ENCODE results near the gene PCBP2. TPM values are rescaled to one million over a fixed set of nuclear protein-coding genes. Genes with fewer than 3 reads are reported as not detected.

PCBP2 gene
- total and polyA plus RNA-seq, 2 of the 4 experiments (the other 2 are of a cell fraction) = 190 to 586 TPM

DNA sequence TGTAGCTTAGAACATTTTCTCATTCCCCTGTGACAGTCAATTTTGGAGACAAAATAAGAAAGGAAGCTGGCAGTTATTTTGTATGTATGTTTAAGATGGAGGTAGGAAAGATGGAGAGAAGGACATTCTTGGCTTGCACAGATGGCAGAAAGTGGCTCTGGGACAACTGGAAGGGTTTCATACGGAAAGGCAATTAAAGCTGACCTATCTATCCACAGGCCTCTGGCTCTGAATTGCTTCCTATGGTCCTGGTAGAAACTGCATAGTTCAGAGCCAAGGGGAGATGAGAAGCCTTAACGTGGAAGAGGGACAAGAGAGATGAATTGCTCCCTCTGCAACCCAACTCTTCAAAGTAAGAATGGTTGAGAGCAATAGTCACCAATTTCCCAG is 63.4 kb downstream of the PCBP2 start:
- Histone ChIP-seq H2AK5ac (ENCODE audit: low read depth, low read length) (no peak overlapping the region), H2BK15ac (ENCODE audit: low read depth, low read length) (no peak overlapping the region), H3K14ac (replicated peaks; ENCODE audit: low read depth, low read length) (no peak overlapping the region), H3K9me1 (ENCODE audit: insufficient read depth, low read length) (no peaks in the 10 kb centered on the region), H3K27me3 (ENCODE audit: control insufficient read depth, insufficient read depth, low read length) (no peaks in the 10 kb centered on the region), H2AFZ (replicated peaks; ENCODE audit: low read length, poor library complexity) (no peak overlapping the region), H2AK9ac (replicated peaks; ENCODE audit: low read depth, low read length, poor library complexity) (no peak overlapping the region), H3K18ac (ENCODE audit: low read depth, low read length) (no peak overlapping the region), H2BK5ac (ENCODE audit: low read depth, low read length, poor library complexity, severe bottlenecking) (no peak overlapping the region), H4K5ac (ENCODE audit: low read depth, low read length) (no peak overlapping the region), H2BK20ac (ENCODE audit: low read depth, low read length) (no peak overlapping the region), H3K56ac (ENCODE audit: extremely low read depth, insufficient read depth, low read length) (no peak overlapping the region), H3K4me2 (ENCODE audit: low read depth, low read length) (no peak overlapping the region), H3K36me3 (ENCODE audit: control insufficient read depth, insufficient read depth, low read length) (peaks cover 52% of the 10 kb centered on the region), H3K4me3 (ENCODE audit: insufficient read depth, low read depth, low read length) (no peak overlapping the region), H4K8ac (ENCODE audit: low read depth in 2 of 2, low read length in 2 of 2) (no peak overlapping the region), H3K23ac (ENCODE audit: low read depth, low read length) (no peak overlapping the region), H3K27ac (ENCODE audit: insufficient read depth, low read length) (no peak overlapping the region), H3K9ac (ENCODE audit: low read depth, low read length) (no peak overlapping the region), H2BK120ac (ENCODE audit: low read depth, low read length) (no peak overlapping the region), H4K20me1 (ENCODE audit: insufficient read depth, low read length) (no peaks in the 10 kb centered on the region), H3K79me1 (ENCODE audit: low read depth in 1 of 2, low read length in 2 of 2) (no peaks in the 10 kb centered on the region), H4K91ac (ENCODE audit: insufficient read depth, low read depth, low read length) (no peak overlapping the region), H3K4ac (ENCODE audit: low read depth, low read length) (no peak overlapping the region), H3K4me1 (ENCODE audit: control insufficient read depth, insufficient read depth, low read length) (no peaks in the 10 kb centered on the region), H3K9me3 (ENCODE audit: control insufficient read depth, insufficient read depth, low read length) (no peaks in the 10 kb centered on the region)
- DNase-seq (no peak), ATAC-seq (ENCODE audit: low read depth) (no peak)
- dilution Hi-C loops (cut with HindIII; ENCODE audit: low sequenced_read_pairs, unreplicated experiment) = no loop called here
- in situ Hi-C loops (cut with MboI; ENCODE audit: low sequenced_read_pairs) = loop anchor here (10.0 kb wide), 1 partner anchor 300 kb away; no protein-coding TSS in a partner anchor
- ChIA-PET CTCF (no interaction called here), POLR2A (ENCODE audit: unreplicated experiment) (no interaction called here)
- TF ChIP-seq MAZ (IDR thresholded peaks at IDR 0.05; ENCODE audit: borderline replicate concordance, low read depth, low read length) (no peak), RFX5 (IDR thresholded peaks at IDR 0.05; ENCODE audit: low read depth, low read length) (no peak), RCOR1 (IDR thresholded peaks at IDR 0.05; ENCODE audit: insufficient replicate concordance, low read length) (no peak), CHD1 (IDR thresholded peaks at IDR 0.05; ENCODE audit: low read depth, low read length) (no peak), RAD21 (IDR thresholded peaks at IDR 0.05; ENCODE audit: low read length) (no peak), POLR2A (IDR thresholded peaks at IDR 0.05; ENCODE audit: low read depth, low read length) (no peak), CTCF (conservative IDR thresholded peaks at IDR 0.05; ENCODE audit: low read depth, low read length) (no peak), MXI1 (IDR thresholded peaks at IDR 0.05; ENCODE audit: borderline replicate concordance, low read depth, low read length) (no peak), FOS (IDR thresholded peaks at IDR 0.05; ENCODE audit: low read depth, low read length) (no peak), CEBPB (IDR thresholded peaks at IDR 0.05; ENCODE audit: low read depth, low read length) (no peak), BHLHE40 (IDR thresholded peaks at IDR 0.05; ENCODE audit: low read depth, low read length) (no peak)
- TF ChIP-seq, protein P1, sequence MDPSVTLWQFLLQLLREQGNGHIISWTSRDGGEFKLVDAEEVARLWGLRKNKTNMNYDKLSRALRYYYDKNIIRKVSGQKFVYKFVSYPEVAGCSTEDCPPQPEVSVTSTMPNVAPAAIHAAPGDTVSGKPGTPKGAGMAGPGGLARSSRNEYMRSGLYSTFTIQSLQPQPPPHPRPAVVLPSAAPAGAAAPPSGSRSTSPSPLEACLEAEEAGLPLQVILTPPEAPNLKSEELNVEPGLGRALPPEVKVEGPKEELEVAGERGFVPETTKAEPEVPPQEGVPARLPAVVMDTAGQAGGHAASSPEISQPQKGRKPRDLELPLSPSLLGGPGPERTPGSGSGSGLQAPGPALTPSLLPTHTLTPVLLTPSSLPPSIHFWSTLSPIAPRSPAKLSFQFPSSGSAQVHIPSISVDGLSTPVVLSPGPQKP (IDR thresholded peaks at IDR 0.05; ENCODE audit: borderline replicate concordance, low read depth, low read length) = no peak
- TF ChIP-seq, protein P2, sequence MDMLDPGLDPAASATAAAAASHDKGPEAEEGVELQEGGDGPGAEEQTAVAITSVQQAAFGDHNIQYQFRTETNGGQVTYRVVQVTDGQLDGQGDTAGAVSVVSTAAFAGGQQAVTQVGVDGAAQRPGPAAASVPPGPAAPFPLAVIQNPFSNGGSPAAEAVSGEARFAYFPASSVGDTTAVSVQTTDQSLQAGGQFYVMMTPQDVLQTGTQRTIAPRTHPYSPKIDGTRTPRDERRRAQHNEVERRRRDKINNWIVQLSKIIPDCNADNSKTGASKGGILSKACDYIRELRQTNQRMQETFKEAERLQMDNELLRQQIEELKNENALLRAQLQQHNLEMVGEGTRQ (IDR thresholded peaks at IDR 0.05; ENCODE audit: low read depth, low read length) = no peak
- intact Hi-C loops (cut with micrococcal nuclease) = no loop called here
- no TSS peak for BruUV-seq (replicated peaks)
- WGBS, 2 experiments (ENCODE audit: extremely low coverage in 2 of 2, insufficient read length in 1 of 2) = no CpG with 5 or more reads among the region's 2 CpGs

Data from IMR-90 (cell line).